ENCODE data around the gene TAF11L14. TPM values are rescaled to one million over a fixed set of nuclear protein-coding genes. Genes with fewer than 3 reads are reported as not detected.

The TAF11L14 gene
- total and polyA plus RNA-seq, 9 of the 15 experiments (the other 6 are each of a cell fraction or from before 2014, with no cell fraction given): not detected

DNA sequence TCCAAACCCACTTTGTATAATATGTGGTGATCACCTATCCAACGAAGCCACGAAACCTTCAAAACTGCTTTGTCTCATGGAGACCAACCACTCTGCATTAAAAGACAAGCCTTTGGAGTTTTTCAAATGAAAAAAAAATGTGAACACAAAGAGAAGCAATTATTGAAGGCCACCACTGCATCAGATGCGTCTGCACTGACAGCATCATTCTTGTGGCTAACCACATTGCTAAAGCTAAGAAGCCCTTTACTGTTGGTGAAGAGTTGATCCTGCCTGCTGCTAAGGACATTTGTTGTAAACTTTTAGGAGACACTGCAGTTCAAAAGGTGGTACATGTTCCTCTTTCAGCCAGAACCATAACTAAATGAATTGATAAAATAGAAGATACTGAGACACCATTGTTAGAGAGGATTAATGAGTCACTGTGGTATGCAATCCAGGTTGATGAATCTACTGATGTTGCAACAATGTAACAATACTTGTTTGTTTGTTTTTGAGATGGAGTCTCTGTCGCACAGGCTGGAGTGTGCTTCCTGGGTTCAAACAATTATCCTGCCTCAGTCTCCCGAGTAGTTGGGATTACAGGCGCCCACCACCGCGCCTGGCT is 45.4 kb downstream of the TAF11L14 start:
- Histone ChIP-seq H3K9me1 (ENCODE audit: control insufficient read depth, insufficient read depth, low read length) (no peaks in the 10 kb centered on the region), H3K79me2 (ENCODE audit: control insufficient read depth, insufficient read depth, low read length) (no peaks in the 10 kb centered on the region), H2AFZ (ENCODE audit: low read depth, low read length) (no peak overlapping the region), H3K4me3 (no peak overlapping the region), H3K4me2 (ENCODE audit: insufficient read depth, low read length) (no peak overlapping the region), H3K36me3 (ENCODE audit: control insufficient read depth, insufficient read depth, low read length) (no peaks in the 10 kb centered on the region), H3K27ac (ENCODE audit: extremely low read depth, low read depth, low read length) (no peak overlapping the region), H4K20me1 (replicated peaks; ENCODE audit: control insufficient read depth, insufficient read depth, low read length) (no peaks in the 10 kb centered on the region), H3K27me3 (ENCODE audit: control insufficient read depth in 2 of 2, insufficient read depth in 2 of 2, low read length in 2 of 2) (no peaks in the 10 kb centered on the region), H3K9me3 (replicated peaks; ENCODE audit: control insufficient read depth, insufficient read depth, low read depth, low read length) (no peaks in the 10 kb centered on the region), H3K4me1 (replicated peaks in 1 of 2; ENCODE audit: control insufficient read depth in 2 of 2, insufficient read depth in 2 of 2, low read length in 2 of 2) (no peaks in the 10 kb centered on the region), H3K9ac (ENCODE audit: insufficient read depth in 1 of 2, low read depth in 2 of 2, low read length in 2 of 2) (no peak overlapping the region)
- TF ChIP-seq, protein P1, sequence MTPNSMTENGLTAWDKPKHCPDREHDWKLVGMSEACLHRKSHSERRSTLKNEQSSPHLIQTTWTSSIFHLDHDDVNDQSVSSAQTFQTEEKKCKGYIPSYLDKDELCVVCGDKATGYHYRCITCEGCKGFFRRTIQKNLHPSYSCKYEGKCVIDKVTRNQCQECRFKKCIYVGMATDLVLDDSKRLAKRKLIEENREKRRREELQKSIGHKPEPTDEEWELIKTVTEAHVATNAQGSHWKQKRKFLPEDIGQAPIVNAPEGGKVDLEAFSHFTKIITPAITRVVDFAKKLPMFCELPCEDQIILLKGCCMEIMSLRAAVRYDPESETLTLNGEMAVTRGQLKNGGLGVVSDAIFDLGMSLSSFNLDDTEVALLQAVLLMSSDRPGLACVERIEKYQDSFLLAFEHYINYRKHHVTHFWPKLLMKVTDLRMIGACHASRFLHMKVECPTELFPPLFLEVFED (CRISPR knock-in tag; conservative IDR thresholded peaks at IDR 0.05): no peak
- TF ChIP-seq TEAD1 (CRISPR knock-in tag; IDR thresholded peaks at IDR 0.05): no peak
- TF ChIP-seq JUN (IDR thresholded peaks at IDR 0.05; ENCODE audit: borderline replicate concordance, low read depth, low read length): no peak
- no peak for TF ChIP-seq JUN (CRISPR knock-in tag; IDR thresholded peaks at IDR 0.05; ENCODE audit: borderline replicate concordance)
- no peak for TF ChIP-seq MYC (IDR thresholded peaks at IDR 0.05; ENCODE audit: low read depth, low read length)
- no peak for TF ChIP-seq MYC (CRISPR knock-in tag; IDR thresholded peaks at IDR 0.05; ENCODE audit: borderline replicate concordance, low read depth)
- TF ChIP-seq HLTF (IDR thresholded peaks at IDR 0.05): no peak
- FAIRE-seq (no peak), DNase-seq (ENCODE audit: extremely low read depth in 1 of 4, low spot score in 3 of 4) (no peak), ATAC-seq (no peak)
- intact Hi-C loops (cut with micrococcal nuclease): no loop called here
- in situ Hi-C loops (cut with MboI): no loop called here
- ChIA-PET CTCF (ENCODE audit: low intra/inter-chr PET ratio) (no interaction called here), POLR2A (interaction anchor here (1.1 kb wide), 1 partner anchor 9 kb away, joined by 3 read pairs; no protein-coding TSS in a partner anchor)
- no TSS peak for BruUV-seq (replicated peaks)
- under 1% methylated on average over 8 of the region's 8 CpGs for WGBS (ENCODE audit: insufficient coverage, low coverage, missing lambda C conversion rate)

All from K562 (cell line).